H9 (cell line): ENCODE results near the gene CELA3A. TPM values are rescaled to one million over a fixed set of nuclear protein-coding genes. Genes with fewer than 3 reads are reported as not detected.

ENCODE experiments used
- DNase-seq: peaks from one replicate; pipeline ENCODE4 v3.0.0-alpha.2; 2017
- H2AFZ ChIP-seq: one replicate; pipeline ENCODE4 v1.6.1; 2013; ENCODE audit warnings: mild to moderate bottlenecking, low read length, control low read depth, moderate library complexity
- H2AK5ac ChIP-seq: 2 replicates; pipeline ENCODE4 v1.6.1; 2013; ENCODE audit warnings: low read length, control low read depth, mixed read lengths; ENCODE audit not compliant: insufficient read length
- H2BK120ac ChIP-seq: one replicate; pipeline ENCODE4 v1.6.1; 2013; ENCODE audit warnings: low read depth, mild to moderate bottlenecking, low read length, control low read depth, inconsistent platforms; ENCODE audit not compliant: poor library complexity, severe bottlenecking
- H2BK12ac ChIP-seq: 2 replicates; pipeline ENCODE4 v1.6.1; 2013; ENCODE audit warnings: low read length, control low read depth, mixed read lengths, low read depth; ENCODE audit not compliant: insufficient read length
- H2BK15ac ChIP-seq: 2 replicates; pipeline ENCODE4 v1.6.1; 2013; ENCODE audit warnings: low read depth, low read length, control low read depth
- H2BK20ac ChIP-seq: one replicate; pipeline ENCODE4 v1.6.1; 2013; ENCODE audit warnings: low read depth, mild to moderate bottlenecking, low read length, control low read depth, inconsistent platforms; ENCODE audit not compliant: poor library complexity, severe bottlenecking
- H2BK5ac ChIP-seq: 2 replicates; pipeline ENCODE4 v1.6.1; 2013; ENCODE audit warnings: low read length, control low read depth, mixed read lengths; ENCODE audit not compliant: insufficient read length
- H3K14ac ChIP-seq: 2 replicates; pipeline ENCODE4 v1.6.1; 2013; ENCODE audit warnings: low read length, control low read depth; ENCODE audit not compliant: insufficient read depth
- H3K18ac ChIP-seq: 2 replicates; pipeline ENCODE4 v1.6.1; 2013; ENCODE audit warnings: low read depth, mild to moderate bottlenecking, mixed read lengths, low read length, control low read depth; ENCODE audit not compliant: insufficient read length
- H3K23ac ChIP-seq: 2 replicates; pipeline ENCODE4 v1.6.1; 2013; ENCODE audit warnings: low read length, control low read depth, mixed read lengths, low read depth; ENCODE audit not compliant: insufficient read length
- H3K23me2 ChIP-seq: 2 replicates; pipeline ENCODE4 v1.6.1; 2013; ENCODE audit warnings: low read depth, mild to moderate bottlenecking, mixed read lengths, low read length, control low read depth; ENCODE audit not compliant: insufficient read length, poor library complexity, severe bottlenecking
- H3K27ac ChIP-seq: 2 replicates; pipeline ENCODE4 v1.5.1; 2013; ENCODE audit warnings: low read length, control low read depth, mixed read lengths, low read depth; ENCODE audit not compliant: insufficient read length
- H3K27me3 ChIP-seq: 2 replicates; pipeline ENCODE4 v1.6.1; 2013; ENCODE audit warnings: low read length, control low read depth, inconsistent platforms; ENCODE audit not compliant: insufficient read depth
- H3K4ac ChIP-seq: 2 replicates; pipeline ENCODE4 v1.6.1; 2013; ENCODE audit warnings: low read depth, mild to moderate bottlenecking, control low read depth, inconsistent platforms, low read length, moderate library complexity
- H3K4me1 ChIP-seq: 2 replicates; pipeline ENCODE4 v1.6.1; 2013; ENCODE audit warnings: low read length, control low read depth, inconsistent platforms; ENCODE audit not compliant: insufficient read depth
- H3K4me2 ChIP-seq: 2 replicates; pipeline ENCODE4 v1.6.1; 2013; ENCODE audit warnings: low read length, control low read depth, mixed read lengths; ENCODE audit not compliant: insufficient read length, insufficient read depth
- H3K56ac ChIP-seq: 2 replicates; pipeline ENCODE4 v1.6.1; 2013; ENCODE audit warnings: low read depth, mild to moderate bottlenecking, mixed read lengths, low read length, control low read depth; ENCODE audit not compliant: insufficient read length
- H3K79me1 ChIP-seq: 2 replicates; pipeline ENCODE4 v1.6.1; 2013; ENCODE audit warnings: low read depth, mild to moderate bottlenecking, moderate library complexity, low read length, control low read depth, inconsistent platforms; ENCODE audit not compliant: insufficient read depth, poor library complexity, severe bottlenecking
- H3K79me2 ChIP-seq: 2 replicates; pipeline ENCODE4 v1.6.1; 2013; ENCODE audit warnings: low read length, control low read depth, inconsistent platforms; ENCODE audit not compliant: insufficient read depth
- H3K9ac ChIP-seq: 2 replicates; pipeline ENCODE4 v1.6.1; 2013; ENCODE audit warnings: low read length, control low read depth, mixed read lengths; ENCODE audit not compliant: insufficient read length; ENCODE audit errors: extremely low read depth
- H3K9me3 ChIP-seq: one replicate; pipeline ENCODE4 v1.6.1; 2013; ENCODE audit warnings: low read depth, low read length, inconsistent platforms; ENCODE audit not compliant: control insufficient read depth
- H3T11ph ChIP-seq: one replicate; pipeline ENCODE4 v1.6.1; 2013; ENCODE audit warnings: mild to moderate bottlenecking, low read length, control low read depth, inconsistent platforms
- H4K20me1 ChIP-seq: one replicate; pipeline ENCODE4 v1.6.1; 2013; ENCODE audit not compliant: control insufficient read depth, insufficient read length, insufficient read depth
- H4K5ac ChIP-seq: 2 replicates; pipeline ENCODE4 v1.6.1; 2013; ENCODE audit warnings: low read depth, mild to moderate bottlenecking, mixed read lengths, low read length, control low read depth; ENCODE audit not compliant: insufficient read length
- H4K8ac ChIP-seq: replicated peaks from 2 replicates; pipeline ENCODE4 v1.6.1; 2013; ENCODE audit warnings: low read length, control low read depth, mixed read lengths, low read depth; ENCODE audit not compliant: insufficient read length
- H4K91ac ChIP-seq: 2 replicates; pipeline ENCODE4 v1.6.1; 2013; ENCODE audit warnings: low read depth, mild to moderate bottlenecking, moderate library complexity, mixed read lengths, low read length, control low read depth; ENCODE audit not compliant: insufficient read length
- H3K27ac Mint-ChIP-seq, 3 experiments: 2 replicates in 2 of 3; 3 replicates in 1 of 3; pipeline ENCODE4 v1.8.0; 2020 to 2021; ENCODE audit warnings: mixed read lengths in 3 of 3, mild to moderate bottlenecking in 1 of 3, moderate library complexity in 1 of 3
- H3K27me3 Mint-ChIP-seq: 2 replicates; pipeline ENCODE4 v1.8.0; 2021; ENCODE audit warnings: low read depth, mild to moderate bottlenecking, moderate library complexity, mixed read lengths
- H3K36me3 Mint-ChIP-seq, 3 experiments: 2 replicates in 2 of 3; 3 replicates in 1 of 3; pipeline ENCODE4 v1.8.0; 2020 to 2021; ENCODE audit warnings: low read depth in 3 of 3, mixed read lengths in 3 of 3; ENCODE audit not compliant: insufficient read depth in 1 of 3
- H3K4me1 Mint-ChIP-seq, 2 experiments: 2 replicates each; pipeline ENCODE4 v1.8.0; 2020; ENCODE audit warnings: mixed read lengths in 2 of 2
- H3K4me3 Mint-ChIP-seq, 2 experiments: 2 replicates in 1 of 2; 3 replicates in 1 of 2; pipeline ENCODE4 v1.8.0; 2020 to 2021; ENCODE audit warnings: mild to moderate bottlenecking in 2 of 2, mixed read lengths in 2 of 2, moderate library complexity in 1 of 2
- H3K9me3 Mint-ChIP-seq, 2 experiments: 2 replicates in 1 of 2; 3 replicates in 1 of 2; pipeline ENCODE4 v1.8.0; 2020; ENCODE audit warnings: mild to moderate bottlenecking in 2 of 2, mixed read lengths in 2 of 2, moderate library complexity in 1 of 2
- WGBS: extraction: QIAGEN DNeasy Blood & Tissue Kit; methylation state at CpG from one replicate; pipeline ENCODE4 v1.1.7; 2013; ENCODE audit warnings: missing lambda C conversion rate, low lambda C conversion rate, mixed read lengths; ENCODE audit not compliant: insufficient read length; ENCODE audit errors: extremely low coverage; 5-methylcytosine and 5-hydroxymethylcytosine counted together
- total RNA-seq: library from RNA; stranded (reverse); gene quantifications from 2 replicates; pipeline ENCODE4 v1.2.1, GENCODE V29; 2021
- TF ChIP-seq, protein P1 (sequence below): fragments of 200-600 bp; sonication (generic); conservative IDR thresholded peaks from 3 replicates; pipeline ENCODE4 v1.8.0; 2021; ENCODE audit warnings: antibody characterized with exemption, mild to moderate bottlenecking

CELA3A gene
- total RNA-seq, 1 experiment from 2014 or later = not detected

DNA sequence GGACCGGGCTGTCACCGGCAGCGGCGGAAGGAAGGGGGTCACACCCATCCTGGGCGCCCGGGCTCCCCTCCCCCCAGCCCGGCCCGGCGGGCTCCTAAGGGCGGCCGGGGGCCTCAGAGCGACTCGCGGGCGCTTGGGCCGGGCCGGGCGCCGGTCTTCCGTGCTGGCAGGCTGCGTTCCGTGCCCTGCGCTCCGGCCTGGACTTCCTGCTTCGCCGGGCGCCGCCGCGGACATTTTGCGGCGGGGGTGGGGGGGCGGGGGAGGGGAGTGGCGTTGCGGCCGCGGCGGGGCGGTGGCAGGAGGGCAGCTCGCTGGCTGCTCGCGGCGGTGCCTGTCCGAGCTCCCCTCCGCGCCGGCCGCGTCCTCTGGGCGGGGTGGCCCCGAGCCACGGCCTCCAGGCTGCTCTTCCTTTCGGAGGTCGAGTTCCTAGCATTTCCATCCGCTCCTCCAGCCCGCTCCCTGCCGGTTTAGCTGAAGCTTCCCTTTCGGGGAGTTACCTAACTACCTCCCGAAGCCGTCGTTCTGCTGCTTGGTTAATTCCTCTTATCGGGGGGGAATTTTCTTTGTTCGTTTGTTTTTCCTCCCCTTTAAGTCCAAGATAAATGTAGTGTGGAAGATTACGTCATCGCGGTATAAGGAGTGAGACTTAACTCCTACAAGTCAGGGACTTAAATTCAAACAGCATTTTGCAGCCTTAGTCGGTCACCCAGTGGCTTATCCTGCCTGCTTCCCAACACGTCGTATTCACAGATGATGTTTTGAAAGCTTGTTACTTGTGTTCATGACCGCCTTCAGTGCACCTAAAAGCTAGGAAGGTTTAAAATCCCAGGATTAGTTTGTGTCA lies 51.8 kb downstream of the CELA3A start:
- no peak overlapping the region for H3K56ac ChIP-seq
- no peaks in the 10 kb centered on the region for H4K20me1 ChIP-seq
- DNase-seq = peak; percentile 63
- H3K79me1 ChIP-seq = peaks cover 7% of the 10 kb centered on the region
- H3K27me3 Mint-ChIP-seq = no peaks in the 10 kb centered on the region; the same call in 1 of the 2 replicates
- no CpG with 5 or more reads among the region's 70 CpGs for WGBS
- peak overlapping the region; percentile 19; the same call in 1 of the 2 replicates for H3K4ac ChIP-seq
- TF ChIP-seq, protein P1, sequence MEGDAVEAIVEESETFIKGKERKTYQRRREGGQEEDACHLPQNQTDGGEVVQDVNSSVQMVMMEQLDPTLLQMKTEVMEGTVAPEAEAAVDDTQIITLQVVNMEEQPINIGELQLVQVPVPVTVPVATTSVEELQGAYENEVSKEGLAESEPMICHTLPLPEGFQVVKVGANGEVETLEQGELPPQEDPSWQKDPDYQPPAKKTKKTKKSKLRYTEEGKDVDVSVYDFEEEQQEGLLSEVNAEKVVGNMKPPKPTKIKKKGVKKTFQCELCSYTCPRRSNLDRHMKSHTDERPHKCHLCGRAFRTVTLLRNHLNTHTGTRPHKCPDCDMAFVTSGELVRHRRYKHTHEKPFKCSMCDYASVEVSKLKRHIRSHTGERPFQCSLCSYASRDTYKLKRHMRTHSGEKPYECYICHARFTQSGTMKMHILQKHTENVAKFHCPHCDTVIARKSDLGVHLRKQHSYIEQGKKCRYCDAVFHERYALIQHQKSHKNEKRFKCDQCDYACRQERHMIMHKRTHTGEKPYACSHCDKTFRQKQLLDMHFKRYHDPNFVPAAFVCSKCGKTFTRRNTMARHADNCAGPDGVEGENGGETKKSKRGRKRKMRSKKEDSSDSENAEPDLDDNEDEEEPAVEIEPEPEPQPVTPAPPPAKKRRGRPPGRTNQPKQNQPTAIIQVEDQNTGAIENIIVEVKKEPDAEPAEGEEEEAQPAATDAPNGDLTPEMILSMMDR = no peak
- no peak overlapping the region for H4K5ac ChIP-seq
- no peak overlapping the region for H2BK12ac ChIP-seq
- H4K8ac ChIP-seq = no peak overlapping the region
- no peak overlapping the region for H2BK20ac ChIP-seq
- H2AK5ac ChIP-seq = no peak overlapping the region
- peak overlapping the region; percentile 73 for H3K18ac ChIP-seq
- H3K14ac ChIP-seq = peak overlapping the region; percentile 91
- H4K91ac ChIP-seq = no peak overlapping the region
- no peaks in the 10 kb centered on the region for H3K9me3 Mint-ChIP-seq
- no peaks in the 10 kb centered on the region for H3K9me3 ChIP-seq
- no peak overlapping the region for H2BK15ac ChIP-seq
- H3T11ph ChIP-seq = no peak overlapping the region
- peaks cover 33% of the 10 kb centered on the region; the same call in 1 of the 2 replicates for H3K79me2 ChIP-seq
- H3K36me3 Mint-ChIP-seq = peaks cover 0 to 18% (median 14%) of the 10 kb centered on the region in 3 experiments; a peak in 5 of 7 replicates
- no peaks in the 10 kb centered on the region for H3K27me3 ChIP-seq
- no peak overlapping the region for H2AFZ ChIP-seq
- peaks cover 6% of the 10 kb centered on the region for H3K23me2 ChIP-seq
- H3K4me1 Mint-ChIP-seq = peaks cover 17 to 25% of the 10 kb centered on the region in 2 experiments
- H3K9ac ChIP-seq = peak overlapping the region; percentile 95
- peak overlapping the region; percentile 4 for H2BK5ac ChIP-seq
- peak overlapping the region; percentile 94 to 97 for H3K4me3 Mint-ChIP-seq
- H3K4me2 ChIP-seq = peak overlapping the region; percentile 100
- H3K27ac Mint-ChIP-seq = peak overlapping the region; percentile 94 to 98 (median 98); a peak in 6 of 7 replicates
- H3K27ac ChIP-seq = peak overlapping the region; percentile 67
- no peak overlapping the region for H2BK120ac ChIP-seq
- no peak overlapping the region for H3K23ac ChIP-seq
- H3K4me1 ChIP-seq = no peaks in the 10 kb centered on the region; the same call in 1 of the 2 replicates
